HEK293T (cell line): ENCODE results near the gene HKDC1.
"Not testable (repeated sequence)": the region's sequence is repeated elsewhere in the genome, so short reads cannot be mapped to it uniquely, and the experiment has no call there.

ENCODE experiments used
- CTCF ChIA-PET: fragments of 350-600 bp; formaldehyde crosslinking; extraction: SDS; loops from one replicate; lab custom pipeline; 2021; ENCODE audit warnings: antibody characterized with exemption, inconsistent platforms; lab: Yijun Ruan, JAX
- POLR2A ChIA-PET: fragments of 350-600 bp; formaldehyde crosslinking; extraction: SDS; loops from one replicate; lab custom pipeline; 2020; ENCODE audit warnings: antibody characterized with exemption, inconsistent platforms; lab: Yijun Ruan, JAX
- DNase-seq: peaks from one replicate; pipeline ENCODE4 v3.0.0; 2012; ENCODE audit warnings: mixed read lengths; ENCODE audit errors: extremely low spot score
- ARNT ChIP-seq: fragments of 450-650 bp; IDR thresholded peaks from 2 replicates; pipeline ENCODE4 v1.6.1; 2017; ENCODE audit warnings: mild to moderate bottlenecking
- BHLHE40 ChIP-seq: fragments of 450-650 bp; IDR thresholded peaks from 2 replicates; pipeline ENCODE4 v1.6.1; 2016; ENCODE audit warnings: mild to moderate bottlenecking, moderate library complexity, borderline replicate concordance
- CTBP1 ChIP-seq: fragments of 450-650 bp; IDR thresholded peaks from 2 replicates; pipeline ENCODE4 v1.6.1; 2016; ENCODE audit warnings: borderline replicate concordance
- ELF4 ChIP-seq: fragments of 450-650 bp; IDR thresholded peaks from 2 replicates; pipeline ENCODE4 v1.6.1; 2017; ENCODE audit warnings: antibody characterized with exemption
- FOXA1 ChIP-seq: fragments of 450-650 bp; IDR thresholded peaks from 2 replicates; pipeline ENCODE4 v1.6.1; 2016; ENCODE audit warnings: mild to moderate bottlenecking
- FOXK2 ChIP-seq: fragments of 450-650 bp; IDR thresholded peaks from 2 replicates; pipeline ENCODE4 v1.6.1; 2016; ENCODE audit warnings: mild to moderate bottlenecking
- FOXM1 ChIP-seq: fragments of 450-650 bp; IDR thresholded peaks from 2 replicates; pipeline ENCODE4 v1.6.1; 2017; ENCODE audit warnings: mild to moderate bottlenecking, borderline replicate concordance
- HDGF ChIP-seq: fragments of 450-650 bp; IDR thresholded peaks from 2 replicates; pipeline ENCODE4 v1.6.1; 2017; ENCODE audit warnings: antibody characterized with exemption, borderline replicate concordance
- L3MBTL2 ChIP-seq: fragments of 450-650 bp; conservative IDR thresholded peaks from 2 replicates; pipeline ENCODE4 v1.6.1; 2016; ENCODE audit warnings: mild to moderate bottlenecking
- LEF1 ChIP-seq: fragments of 450-650 bp; IDR thresholded peaks from 2 replicates; pipeline ENCODE4 v1.6.1; 2017; ENCODE audit warnings: mild to moderate bottlenecking, borderline replicate concordance
- NFRKB ChIP-seq: fragments of 450-650 bp; IDR thresholded peaks from 2 replicates; pipeline ENCODE4 v1.6.1; 2016; ENCODE audit warnings: mild to moderate bottlenecking, moderate library complexity
- PKNOX1 ChIP-seq: fragments of 450-650 bp; IDR thresholded peaks from 2 replicates; pipeline ENCODE4 v1.6.1; 2016
- SP1 ChIP-seq: fragments of 450-650 bp; IDR thresholded peaks from 2 replicates; pipeline ENCODE4 v1.6.1; 2017
- SUZ12 ChIP-seq: fragments of 450-650 bp; IDR thresholded peaks from 2 replicates; pipeline ENCODE4 v1.6.1; 2016; ENCODE audit warnings: mild to moderate bottlenecking
- TARDBP ChIP-seq: fragments of 450-650 bp; IDR thresholded peaks from 2 replicates; pipeline ENCODE4 v1.6.1; 2016
- ZNF384 ChIP-seq: fragments of 450-650 bp; IDR thresholded peaks from 2 replicates; pipeline ENCODE4 v1.6.1; 2016

The HKDC1 gene

DNA sequence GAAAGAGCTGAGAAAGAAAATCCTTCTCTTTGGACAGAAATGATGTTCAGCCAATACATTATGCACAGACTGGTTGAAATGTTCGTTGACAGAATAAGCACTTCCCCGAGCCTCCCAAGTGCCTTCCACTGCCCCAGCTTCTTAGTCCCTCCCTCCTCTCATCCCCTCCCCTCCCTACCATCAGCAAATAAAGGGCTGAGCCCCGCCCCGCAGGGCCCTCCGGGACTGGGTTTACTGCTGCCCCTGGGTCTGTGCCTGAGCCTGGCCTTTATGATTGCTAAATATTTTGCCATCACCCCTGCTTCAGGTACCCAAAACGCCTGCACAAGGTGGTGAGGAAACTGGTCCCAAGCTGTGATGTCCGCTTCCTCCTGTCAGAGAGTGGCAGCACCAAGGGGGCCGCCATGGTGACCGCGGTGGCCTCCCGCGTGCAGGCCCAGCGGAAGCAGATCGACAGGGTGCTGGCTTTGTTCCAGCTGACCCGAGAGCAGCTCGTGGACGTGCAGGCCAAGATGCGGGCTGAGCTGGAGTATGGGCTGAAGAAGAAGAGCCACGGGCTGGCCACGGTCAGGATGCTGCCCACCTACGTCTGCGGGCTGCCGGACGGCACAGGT, 28.1 kb downstream of the HKDC1 start:
- TF ChIP-seq FOXK2 (no peak), L3MBTL2 (no peak), BHLHE40 (no peak), ELF4 (no peak), PKNOX1 (no peak), FOXM1 (no peak), ZNF384 (no peak), FOXA1 (no peak), CTBP1 (no peak), TARDBP (no peak), HDGF (no peak), LEF1 (no peak)
- CTCF ChIA-PET: no interaction called here
- POLR2A ChIA-PET: no interaction called here
- DNase-seq: no peak

DNA sequence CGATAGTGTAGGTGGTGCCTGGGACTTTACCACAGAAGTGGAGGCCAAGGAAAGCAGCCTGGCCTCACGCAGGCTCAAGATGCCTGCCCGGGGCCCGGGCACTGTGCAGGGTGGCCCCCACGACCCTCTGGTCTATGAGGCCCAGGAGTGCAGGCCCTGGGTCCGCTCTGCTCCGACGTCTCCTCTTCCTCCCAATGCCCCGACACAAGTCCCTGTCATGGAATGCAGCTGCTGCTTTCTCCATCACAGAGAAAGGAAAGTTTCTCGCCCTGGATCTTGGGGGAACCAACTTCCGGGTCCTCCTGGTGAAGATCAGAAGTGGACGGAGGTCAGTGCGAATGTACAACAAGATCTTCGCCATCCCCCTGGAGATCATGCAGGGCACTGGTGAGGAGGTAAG, 29.9 kb downstream of the HKDC1 start:
- POLR2A ChIA-PET: no interaction called here
- TF ChIP-seq CTBP1 (no peak), FOXM1 (no peak), LEF1 (no peak), HDGF (no peak), PKNOX1 (no peak), L3MBTL2 (no peak), SP1 (no peak), FOXK2 (no peak), FOXA1 (no peak), NFRKB (no peak), TARDBP (no peak), ELF4 (no peak), BHLHE40 (no peak), ARNT (no peak), SUZ12 (no peak), ZNF384 (no peak)
- DNase-seq: no peak
- CTCF ChIA-PET: no interaction called here

DNA sequence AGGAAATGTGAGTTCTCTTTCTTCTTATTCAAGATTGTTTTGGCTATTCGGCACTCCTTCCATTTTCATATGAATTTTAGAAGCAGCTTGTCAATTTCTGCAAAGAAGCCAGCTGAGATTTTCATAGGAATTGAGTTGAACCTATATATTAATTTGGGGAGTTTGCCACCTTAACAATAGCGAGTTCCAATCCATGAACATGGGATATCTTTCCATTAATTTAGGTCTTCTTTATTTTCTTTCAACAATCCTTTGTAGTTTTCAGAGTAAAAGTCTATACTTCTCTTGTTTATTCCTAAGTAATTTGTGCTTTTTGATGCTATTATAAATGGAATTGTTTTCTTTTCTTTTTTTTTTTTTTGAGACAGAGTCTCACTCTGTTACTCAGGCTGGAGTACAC, 31.3 kb downstream of the HKDC1 start:
- POLR2A ChIA-PET, DNase-seq, CTCF ChIA-PET: not testable (repeated sequence)

DNA sequence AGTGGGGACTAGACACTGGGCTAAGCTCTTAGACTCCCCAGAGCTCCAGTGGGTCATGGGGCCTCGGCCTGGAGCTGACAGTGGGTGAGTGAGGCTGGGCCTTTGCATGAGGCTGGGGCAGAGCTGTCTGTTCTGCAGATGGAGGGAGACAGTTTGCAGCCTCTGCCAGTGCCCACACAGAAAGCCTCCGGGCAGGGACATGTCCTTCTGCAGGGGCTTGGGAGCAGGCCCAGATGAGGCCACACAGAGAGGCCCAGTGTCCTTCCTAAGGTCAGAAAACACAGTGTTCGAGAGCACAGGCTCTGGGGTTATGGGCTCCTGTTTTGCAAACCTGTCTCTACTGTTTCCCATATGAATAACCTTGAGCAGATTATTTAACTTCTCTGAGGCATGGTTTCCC, 33.0 kb downstream of the HKDC1 start:
- ChIA-PET POLR2A (no interaction called here), CTCF (interaction anchor here (1.1 kb wide), 1 partner anchor 111 kb away, joined by 3 read pairs; no protein-coding TSS in a partner anchor)
- no peak for DNase-seq
- TF ChIP-seq SP1 (no peak), FOXK2 (no peak), FOXM1 (no peak)

GRCh38 chr10:69254877-69255276, 34.7 kb downstream of the HKDC1 start:
- no peak for DNase-seq
- ChIA-PET POLR2A (no interaction called here), CTCF (no interaction called here)
- TF ChIP-seq SUZ12 (no peak), NFRKB (no peak), FOXA1 (no peak), SP1 (no peak), FOXM1 (no peak), LEF1 (no peak), BHLHE40 (no peak), ARNT (no peak), ZNF384 (no peak), HDGF (no peak), ELF4 (no peak), CTBP1 (no peak), TARDBP (no peak), PKNOX1 (no peak), L3MBTL2 (no peak), FOXK2 (no peak)

- no peak for TF ChIP-seq PKNOX1
- TF ChIP-seq NFRKB: no peak
- no peak for TF ChIP-seq FOXA1
- TF ChIP-seq BHLHE40: no peak
- TF ChIP-seq LEF1: no peak
- no peak for TF ChIP-seq SUZ12
- no peak for TF ChIP-seq FOXK2
- ChIA-PET CTCF (no interaction called here), POLR2A (no interaction called here)
- DNase-seq: no peak
Measured at GRCh38 chr10:69259547-69260243, 39.6 kb downstream of the HKDC1 start.
